Measurements from ENCODE around the gene TMEM119. TPM values are rescaled to one million over a fixed set of nuclear protein-coding genes. Genes with fewer than 3 reads are reported as not detected.

TMEM119 gene
- total RNA-seq, 4 donors from 2014 or later = 9.0 to 48.8 (median 42.3) TPM

DNA sequence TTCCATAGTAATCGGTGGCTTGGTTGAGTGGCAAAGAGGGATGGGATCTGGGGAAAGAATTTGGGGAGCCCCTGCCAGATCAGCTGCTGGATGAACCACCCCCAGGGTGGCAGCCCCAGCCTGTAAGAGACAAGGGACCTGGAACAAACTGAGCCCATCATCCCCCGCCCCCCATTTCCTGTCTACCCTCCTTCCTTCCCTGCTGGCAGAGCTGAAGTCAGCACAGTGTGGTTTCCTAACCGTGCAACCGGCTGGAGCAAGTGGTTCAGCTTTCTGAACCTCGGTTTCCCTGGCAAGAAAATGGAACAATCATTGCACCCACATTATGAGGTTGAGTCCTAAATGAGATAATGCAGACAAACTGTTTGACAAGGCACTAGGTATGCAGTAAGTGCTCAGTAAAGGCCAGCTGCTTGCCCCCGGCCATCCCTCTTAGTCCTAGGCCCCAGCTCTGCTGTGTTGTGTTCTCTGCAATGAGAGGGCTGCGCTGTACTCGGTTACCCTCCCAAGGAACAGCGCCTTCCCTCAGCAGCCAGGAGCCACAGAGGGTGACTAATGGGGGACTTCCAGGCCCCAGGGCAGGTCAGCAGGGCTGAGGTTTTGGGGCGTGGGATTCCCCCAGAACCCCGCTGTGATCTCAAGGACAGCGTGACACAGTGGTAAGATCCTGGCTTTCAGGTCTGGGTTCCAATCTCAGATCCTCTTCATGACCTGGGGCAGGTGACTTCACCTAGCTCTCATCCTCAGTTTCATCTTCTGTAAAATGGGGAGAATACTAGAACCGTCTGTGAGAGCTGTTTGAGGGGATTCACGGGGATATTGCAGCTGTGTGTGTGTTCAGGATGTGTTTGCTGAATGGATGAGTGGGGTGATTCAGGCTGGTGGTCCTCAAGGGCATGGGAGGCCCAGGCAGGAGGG is 19.3 kb upstream of the TMEM119 start:
- no peak overlapping the region for H3K4me3 ChIP-seq
- WGBS, 2 donors = 77 to 79% methylated on average over 14 of the region's 14 CpGs
- TF ChIP-seq, protein P1, sequence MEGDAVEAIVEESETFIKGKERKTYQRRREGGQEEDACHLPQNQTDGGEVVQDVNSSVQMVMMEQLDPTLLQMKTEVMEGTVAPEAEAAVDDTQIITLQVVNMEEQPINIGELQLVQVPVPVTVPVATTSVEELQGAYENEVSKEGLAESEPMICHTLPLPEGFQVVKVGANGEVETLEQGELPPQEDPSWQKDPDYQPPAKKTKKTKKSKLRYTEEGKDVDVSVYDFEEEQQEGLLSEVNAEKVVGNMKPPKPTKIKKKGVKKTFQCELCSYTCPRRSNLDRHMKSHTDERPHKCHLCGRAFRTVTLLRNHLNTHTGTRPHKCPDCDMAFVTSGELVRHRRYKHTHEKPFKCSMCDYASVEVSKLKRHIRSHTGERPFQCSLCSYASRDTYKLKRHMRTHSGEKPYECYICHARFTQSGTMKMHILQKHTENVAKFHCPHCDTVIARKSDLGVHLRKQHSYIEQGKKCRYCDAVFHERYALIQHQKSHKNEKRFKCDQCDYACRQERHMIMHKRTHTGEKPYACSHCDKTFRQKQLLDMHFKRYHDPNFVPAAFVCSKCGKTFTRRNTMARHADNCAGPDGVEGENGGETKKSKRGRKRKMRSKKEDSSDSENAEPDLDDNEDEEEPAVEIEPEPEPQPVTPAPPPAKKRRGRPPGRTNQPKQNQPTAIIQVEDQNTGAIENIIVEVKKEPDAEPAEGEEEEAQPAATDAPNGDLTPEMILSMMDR (IDR thresholded peaks at IDR 0.05) = no peak
- TF ChIP-seq POLR2A (IDR thresholded peaks at IDR 0.05) = no peak
- TF ChIP-seq EP300 (IDR thresholded peaks at IDR 0.05) = no peak
- peaks cover 0 to 37% (median 7%) of the 10 kb centered on the region in 4 donors for H3K4me1 ChIP-seq
- H3K27me3 ChIP-seq = no peaks in the 10 kb centered on the region
- H3K9me3 ChIP-seq = peaks cover 0 to 6% (median 0%) of the 10 kb centered on the region in 4 donors
- H3K27ac ChIP-seq = peak overlapping the region in 1 of 4 donors; percentile 31
- DNase-seq (ENCODE audit: low spot score in 2 of 2) = no peak
- no peaks in the 10 kb centered on the region for H3K36me3 ChIP-seq

DNA sequence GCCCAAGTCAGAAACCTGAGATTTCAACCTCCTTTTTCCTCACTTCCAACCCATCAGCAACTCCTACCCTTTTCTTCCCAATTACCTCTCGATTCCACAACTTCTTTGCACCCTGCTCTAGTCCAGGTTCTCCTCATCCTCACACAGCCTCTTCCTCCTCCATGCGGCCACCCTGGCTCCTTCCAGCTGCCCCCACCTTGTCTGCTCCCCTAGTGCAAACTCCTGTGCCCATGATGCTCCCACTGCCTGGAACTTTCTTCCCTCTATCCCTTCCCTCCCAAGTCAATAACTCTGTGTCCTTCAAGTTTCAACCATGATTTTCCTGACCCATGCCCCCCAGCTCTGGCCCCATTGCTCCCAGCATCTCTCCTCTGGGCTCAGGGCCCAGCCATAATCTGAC is 18.5 kb upstream of the TMEM119 start:
- no peak for DNase-seq (ENCODE audit: low spot score in 2 of 2)
- TF ChIP-seq, protein P1 (IDR thresholded peaks at IDR 0.05) = no peak
- no peak for TF ChIP-seq POLR2A (IDR thresholded peaks at IDR 0.05)
- TF ChIP-seq EP300 (IDR thresholded peaks at IDR 0.05) = no peak
- Histone ChIP-seq H3K9me3 (peaks cover 0 to 6% (median 0%) of the 10 kb centered on the region in 4 donors), H3K36me3 (no peaks in the 10 kb centered on the region), H3K27me3 (no peaks in the 10 kb centered on the region), H3K27ac (no peak overlapping the region), H3K4me3 (no peak overlapping the region), H3K4me1 (peaks cover 0 to 37% (median 7%) of the 10 kb centered on the region in 4 donors)
- WGBS, 2 donors = 96 to 99% methylated on average over 2 of the region's 2 CpGs

DNA sequence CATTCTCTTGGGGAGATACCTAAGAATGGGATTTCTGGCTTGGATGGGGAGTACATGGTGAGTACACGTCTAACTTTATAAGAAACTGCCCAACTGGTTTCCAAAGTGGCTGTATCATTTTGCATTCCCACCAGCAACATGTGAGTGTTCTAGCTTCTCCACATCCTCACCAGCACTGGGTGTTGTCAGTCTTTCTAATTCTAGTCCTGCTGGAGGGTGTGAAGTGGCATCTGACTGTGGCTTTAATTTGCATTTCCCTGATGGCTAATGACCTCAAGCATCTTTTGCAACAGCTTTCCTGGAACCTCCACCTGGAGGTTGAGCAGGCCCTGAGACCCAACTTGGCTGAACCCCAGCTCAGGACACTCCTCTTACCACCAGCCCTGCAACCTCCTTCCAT is 18.0 kb upstream of the TMEM119 start:
- Histone ChIP-seq H3K27me3 (no peaks in the 10 kb centered on the region), H3K9me3 (peaks cover 0 to 6% (median 0%) of the 10 kb centered on the region in 4 donors), H3K27ac (no peak overlapping the region), H3K4me1 (peaks cover 0 to 37% (median 7%) of the 10 kb centered on the region in 4 donors), H3K36me3 (no peaks in the 10 kb centered on the region), H3K4me3 (no peak overlapping the region)
- WGBS, 2 donors = 67 to 86% methylated on average over 1 of the region's 1 CpG
- DNase-seq (ENCODE audit: low spot score in 2 of 2) = no peak
- TF ChIP-seq, protein P1 (IDR thresholded peaks at IDR 0.05) = no peak
- TF ChIP-seq EP300 (IDR thresholded peaks at IDR 0.05) = no peak
- TF ChIP-seq POLR2A (IDR thresholded peaks at IDR 0.05) = no peak

DNA sequence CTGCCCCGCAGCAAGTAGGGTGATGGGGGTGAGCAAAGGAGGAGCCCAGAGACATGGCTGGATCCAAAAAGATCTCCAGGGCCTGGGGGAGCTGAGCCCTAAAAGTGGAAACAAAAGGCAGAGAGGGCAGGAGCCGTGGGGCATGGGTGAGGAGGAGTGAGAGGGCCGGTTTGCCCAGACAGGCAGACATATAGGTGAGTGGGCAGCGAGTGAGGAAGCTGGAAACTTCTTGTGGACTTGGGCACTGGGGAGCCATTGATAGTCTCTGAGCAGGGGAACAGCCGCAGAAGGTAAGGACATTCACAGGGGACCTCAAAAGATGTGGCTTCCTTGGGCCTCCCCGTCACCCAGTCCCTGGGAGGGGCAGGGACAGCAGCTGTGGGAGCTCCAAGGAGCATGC is 16.8 kb upstream of the TMEM119 start:
- WGBS, 2 donors = 90 to 92% methylated on average over 6 of the region's 6 CpGs

More for the DNA sequence above, 16.8 kb upstream of the TMEM119 start:
- H3K27ac ChIP-seq = no peak overlapping the region
- no peaks in the 10 kb centered on the region for H3K27me3 ChIP-seq
- H3K4me1 ChIP-seq = peaks cover 0 to 42% (median 7%) of the 10 kb centered on the region in 4 donors
- H3K36me3 ChIP-seq = no peaks in the 10 kb centered on the region
- peaks cover 0 to 6% (median 0%) of the 10 kb centered on the region in 4 donors for H3K9me3 ChIP-seq
- DNase-seq (ENCODE audit: low spot score in 2 of 2) = no peak
- no peak for TF ChIP-seq EP300 (IDR thresholded peaks at IDR 0.05)
- no peak for TF ChIP-seq POLR2A (IDR thresholded peaks at IDR 0.05)
- TF ChIP-seq, protein P1 (IDR thresholded peaks at IDR 0.05) = no peak
- H3K4me3 ChIP-seq = no peak overlapping the region

All from tibial nerve (tissue), 4 donors.